RKO (cell line): ENCODE results near the gene STX10.

Experiments
- DNase-seq: peaks from one replicate; pipeline ENCODE4 v3.0.0-alpha.2; 2016; ENCODE audit warnings: low spot score

The STX10 gene

DNA sequence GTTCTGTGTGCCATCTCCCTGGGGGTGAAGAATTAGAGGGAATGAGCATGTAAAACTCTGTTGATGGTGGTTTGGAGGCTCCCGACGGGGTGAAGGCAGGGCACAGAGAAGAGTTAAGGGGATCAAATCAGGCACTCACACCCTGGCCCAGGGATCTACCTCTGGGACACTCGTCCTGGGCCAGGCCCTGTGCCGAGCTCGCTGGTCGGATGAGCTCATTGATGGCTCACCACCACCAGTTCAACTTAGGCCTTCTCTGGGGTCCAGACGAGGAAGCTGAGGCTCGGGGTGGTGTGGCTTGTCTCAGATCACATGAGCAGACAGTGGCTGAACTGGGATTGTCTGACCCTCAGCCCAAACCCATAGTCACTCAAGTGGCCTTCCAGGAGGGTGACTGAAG lies 30.5 kb downstream of the STX10 start:
- DNase-seq: no peak

DNA sequence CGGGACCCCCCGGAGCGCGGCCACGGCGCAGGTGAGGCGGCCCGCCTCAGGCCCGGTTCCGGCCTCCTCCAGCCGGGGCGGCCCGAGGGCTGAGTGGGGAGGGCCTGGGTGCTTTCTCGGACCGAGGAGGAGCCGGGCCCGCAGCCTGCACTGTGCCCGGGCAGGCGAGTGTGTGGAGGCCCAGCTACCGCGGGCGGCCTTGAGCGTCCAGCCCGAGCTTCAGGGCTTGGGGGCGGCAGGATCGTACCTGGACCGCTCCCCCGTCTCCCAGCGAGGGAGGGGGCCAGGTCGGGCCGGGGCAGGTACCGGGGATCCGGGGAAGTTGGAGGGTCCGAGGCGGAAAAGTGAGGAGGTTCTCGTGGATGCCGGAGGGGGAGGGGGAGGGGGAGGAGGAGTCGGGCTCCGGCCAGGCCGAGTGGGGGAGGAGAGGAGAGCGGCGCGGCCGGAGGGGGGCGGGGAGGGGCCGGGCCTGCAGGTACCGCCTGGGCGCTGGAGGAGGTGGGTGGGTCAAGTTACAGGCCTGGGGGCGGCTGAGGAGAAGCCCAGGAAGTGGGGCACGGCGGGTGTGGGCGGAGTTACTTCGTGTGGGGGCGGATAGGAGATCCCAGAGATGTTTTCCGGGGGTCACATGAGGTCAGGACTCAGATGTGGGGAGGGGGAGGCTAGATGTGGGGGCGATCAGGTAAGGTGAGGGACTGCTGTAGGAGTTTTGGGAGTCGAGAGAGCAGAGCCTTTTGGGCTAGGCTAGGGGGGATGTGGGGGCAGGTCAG lies 31.6 kb downstream of the STX10 start:
- DNase-seq: peak; percentile 40

DNA sequence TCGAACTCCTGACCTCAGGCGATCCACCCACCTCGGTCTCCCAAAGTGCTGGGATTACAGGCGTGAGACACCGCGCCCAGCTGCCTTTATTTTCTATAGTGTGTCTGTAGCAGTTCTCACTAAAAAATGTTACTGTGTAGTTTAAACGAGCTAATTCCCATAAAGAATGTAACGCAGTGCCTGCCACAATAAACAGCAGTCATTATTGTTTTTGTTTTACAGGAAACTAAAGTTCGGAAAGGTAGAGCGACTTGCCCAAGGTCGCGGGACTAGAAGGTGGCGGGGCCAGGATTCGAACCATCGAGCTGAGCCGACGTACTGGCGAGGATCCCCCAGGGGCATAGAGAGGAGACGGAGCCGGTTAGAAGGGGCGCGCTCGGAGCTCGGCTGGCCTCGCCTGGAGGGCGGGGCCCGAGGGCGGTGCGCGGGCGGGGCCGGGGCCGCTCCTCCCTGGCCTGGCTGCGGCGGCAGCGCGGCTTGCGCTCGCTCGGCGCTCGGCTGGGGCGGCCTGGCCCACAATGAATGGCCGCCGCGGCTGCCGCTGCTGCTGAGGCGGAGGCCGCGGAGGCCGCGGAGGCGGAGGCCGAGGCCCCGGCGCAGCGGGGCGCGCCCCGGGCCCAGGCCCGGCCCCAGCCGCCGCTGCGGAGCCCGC lies 32.3 kb downstream of the STX10 start, which contains the start of gene NACC1:
Gene NACC1, plus strand, starts transcription at position 493 of the 652 bp plus-strand sequence. CDS start 16,944 bp downstream, outside the sequence.
- DNase-seq: peak; percentile 95

DNA sequence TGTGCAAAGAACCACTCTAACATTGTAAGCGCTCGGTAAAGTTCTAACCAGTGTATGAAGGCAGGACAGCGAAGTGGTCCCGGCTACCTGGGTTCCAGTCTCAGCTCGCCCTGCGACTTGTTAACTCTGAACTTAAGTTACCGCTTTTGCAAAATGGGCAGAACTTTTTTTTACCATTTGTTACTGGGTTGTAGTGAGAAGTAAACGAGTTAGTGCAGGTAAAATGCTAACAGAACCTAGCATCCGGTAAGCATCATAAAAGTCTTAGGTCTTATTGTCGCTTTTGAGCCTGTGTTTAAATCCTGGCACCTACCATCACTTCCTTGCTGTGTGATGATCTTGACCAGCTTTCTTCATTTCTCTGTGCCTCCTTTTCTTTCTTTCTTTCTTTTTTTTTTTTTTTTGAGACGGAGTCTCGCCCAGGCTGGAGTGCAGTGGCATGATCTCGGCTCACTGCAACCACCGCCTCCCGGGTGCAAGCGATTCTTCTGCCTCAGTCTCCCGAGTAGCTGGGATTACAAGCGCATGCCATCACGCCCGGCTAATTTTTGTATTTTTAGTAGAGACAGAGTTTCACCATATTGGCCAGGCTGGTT lies 32.9 kb downstream of the STX10 start:
- peak; percentile 63 for DNase-seq

DNA sequence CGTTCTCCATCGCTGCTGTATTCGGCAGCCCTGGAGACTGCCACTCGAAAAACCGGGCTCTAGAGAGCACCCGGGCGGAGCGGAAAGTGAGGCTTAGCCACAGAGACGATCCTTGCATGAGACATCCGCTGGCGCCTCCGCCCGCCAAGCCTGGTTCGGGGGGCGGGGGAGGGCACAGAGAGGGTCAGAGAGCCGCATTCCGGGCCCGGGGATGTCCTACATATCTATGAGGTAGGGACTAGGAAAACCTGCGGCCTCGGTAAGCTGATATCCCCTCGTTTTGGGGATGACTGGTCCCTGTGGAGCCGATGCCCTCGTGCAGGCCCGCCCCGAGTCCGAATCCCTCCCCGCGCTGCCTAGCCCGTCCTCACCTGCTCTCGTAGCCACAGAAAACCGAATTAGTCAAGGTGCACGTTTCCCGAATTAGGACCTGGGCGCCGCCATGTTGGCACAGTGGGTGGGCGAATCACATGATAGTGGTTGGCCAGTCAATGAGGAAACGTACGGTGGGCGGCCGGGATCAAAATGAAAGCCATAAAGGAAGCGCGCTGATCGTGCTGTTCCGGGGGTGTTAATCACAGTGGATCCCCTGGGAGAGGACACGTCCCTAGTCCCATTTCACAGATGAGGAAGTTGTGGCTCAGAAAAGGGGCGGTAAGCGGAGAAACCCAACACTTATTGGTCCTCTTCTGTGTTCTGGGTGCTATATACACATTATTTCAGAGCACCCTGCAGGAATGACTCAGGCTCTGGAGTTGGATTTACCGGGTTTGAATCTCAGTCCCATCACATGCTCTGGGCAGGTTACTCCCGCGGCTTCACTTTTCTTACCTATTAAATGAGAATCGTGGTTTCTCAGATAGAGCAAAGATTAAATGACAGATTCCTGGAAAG lies 33.6 kb downstream of the STX10 start, which contains the start of gene TRMT1:
Gene TRMT1, minus strand, starts transcription at position 459 of the 894 bp plus-strand sequence. Its CDS starts 341 bp downstream, at position 118.
- DNase-seq: peak; percentile 98

DNA sequence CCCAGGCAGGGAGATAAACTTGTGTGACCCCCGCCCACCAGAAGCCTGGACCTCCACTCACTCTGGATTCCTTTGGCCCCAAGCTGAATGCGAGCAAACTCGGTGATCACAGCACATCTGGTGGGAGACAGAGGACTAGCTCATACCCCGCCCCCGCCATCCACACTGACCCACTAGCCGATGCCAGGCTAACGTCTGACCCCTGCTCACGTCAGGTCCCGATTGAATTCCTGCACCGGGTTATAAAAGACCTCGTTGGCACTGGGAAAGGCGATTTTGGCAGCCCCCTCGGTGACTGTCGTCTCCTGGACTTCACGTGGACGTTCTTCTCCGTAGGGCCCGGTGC lies 34.3 kb downstream of the STX10 start:
- DNase-seq: peak; percentile 58

DNA sequence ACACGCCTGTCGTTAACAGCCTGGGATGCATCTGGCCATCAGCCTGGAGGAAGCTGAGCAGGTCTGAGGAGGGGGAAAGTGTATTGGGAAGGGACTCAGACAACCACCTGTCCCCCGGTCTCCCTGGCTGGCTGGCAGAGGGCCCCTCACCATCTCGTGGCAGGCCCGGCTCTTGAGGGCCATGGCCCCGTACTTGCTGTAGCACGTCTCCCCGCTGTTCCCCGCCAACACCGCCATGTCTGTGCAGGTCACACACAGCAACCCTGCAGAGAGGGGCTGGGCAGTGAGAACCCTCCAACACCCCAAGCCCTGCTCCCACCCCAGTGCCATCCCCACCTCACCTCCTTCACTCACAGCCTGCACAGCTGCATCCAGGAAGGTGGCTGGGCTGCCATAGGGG lies 37.6 kb downstream of the STX10 start:
- no peak for DNase-seq

DNA sequence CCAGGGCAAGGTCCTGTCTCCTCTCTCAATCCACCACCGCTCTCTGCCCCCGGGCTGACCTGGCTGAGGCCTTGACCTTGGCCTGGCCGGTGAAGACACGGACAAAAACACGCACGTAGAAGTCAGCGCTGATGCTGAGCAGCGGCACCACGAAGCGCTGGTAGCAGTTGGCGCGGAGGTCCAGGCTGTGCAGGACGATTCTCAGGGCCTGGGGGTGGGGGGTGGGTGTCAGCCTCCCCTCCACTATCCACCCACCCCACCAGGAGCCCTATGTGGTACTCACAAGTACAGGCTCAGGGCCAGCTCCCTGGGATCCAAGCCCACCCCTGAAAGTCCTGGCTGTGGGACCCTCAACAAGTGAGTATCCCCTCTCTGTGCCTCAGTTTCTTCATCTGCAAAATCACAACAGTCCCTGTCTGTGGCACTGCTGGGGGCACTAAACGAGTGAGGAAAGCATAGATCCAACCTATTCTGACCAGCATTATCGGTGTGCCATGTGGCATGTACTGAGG lies 40.0 kb downstream of the STX10 start:
- no peak for DNase-seq

DNA sequence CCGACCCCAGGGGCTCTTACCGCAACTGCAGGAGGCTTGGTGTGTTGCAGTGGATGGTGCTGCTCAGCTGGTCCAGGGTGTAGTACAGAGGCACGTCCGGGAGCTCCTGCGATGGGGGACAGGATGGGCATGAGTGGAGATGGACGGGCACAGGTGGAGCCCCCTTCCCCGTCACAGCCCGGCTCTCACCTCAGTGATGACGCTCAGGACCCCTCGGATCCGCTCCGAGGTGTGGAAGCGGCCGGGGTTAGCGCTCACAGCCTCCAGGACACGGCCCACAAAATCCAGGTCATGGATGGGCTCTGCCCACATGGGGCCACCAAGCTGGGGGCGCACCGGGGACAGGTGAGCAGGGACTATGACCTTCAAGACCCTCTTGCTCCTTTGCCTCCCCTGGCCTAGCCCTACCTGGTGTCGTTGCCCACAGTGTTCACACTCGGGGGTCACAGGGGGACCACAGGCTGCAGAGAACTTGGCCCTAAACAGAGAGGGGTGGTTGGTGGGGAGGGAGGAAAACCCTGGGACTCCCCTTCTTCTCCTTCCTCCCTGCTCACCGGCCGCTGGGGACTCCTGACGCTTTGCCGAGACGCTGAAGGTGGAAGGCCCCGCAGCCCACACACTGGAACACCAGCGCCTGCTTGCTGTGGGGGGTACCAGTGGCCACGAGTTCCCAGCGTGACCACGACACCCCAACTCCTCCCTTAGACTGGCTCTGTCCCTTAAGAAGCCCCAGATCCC lies 40.6 kb downstream of the STX10 start:
- DNase-seq: no peak

DNA sequence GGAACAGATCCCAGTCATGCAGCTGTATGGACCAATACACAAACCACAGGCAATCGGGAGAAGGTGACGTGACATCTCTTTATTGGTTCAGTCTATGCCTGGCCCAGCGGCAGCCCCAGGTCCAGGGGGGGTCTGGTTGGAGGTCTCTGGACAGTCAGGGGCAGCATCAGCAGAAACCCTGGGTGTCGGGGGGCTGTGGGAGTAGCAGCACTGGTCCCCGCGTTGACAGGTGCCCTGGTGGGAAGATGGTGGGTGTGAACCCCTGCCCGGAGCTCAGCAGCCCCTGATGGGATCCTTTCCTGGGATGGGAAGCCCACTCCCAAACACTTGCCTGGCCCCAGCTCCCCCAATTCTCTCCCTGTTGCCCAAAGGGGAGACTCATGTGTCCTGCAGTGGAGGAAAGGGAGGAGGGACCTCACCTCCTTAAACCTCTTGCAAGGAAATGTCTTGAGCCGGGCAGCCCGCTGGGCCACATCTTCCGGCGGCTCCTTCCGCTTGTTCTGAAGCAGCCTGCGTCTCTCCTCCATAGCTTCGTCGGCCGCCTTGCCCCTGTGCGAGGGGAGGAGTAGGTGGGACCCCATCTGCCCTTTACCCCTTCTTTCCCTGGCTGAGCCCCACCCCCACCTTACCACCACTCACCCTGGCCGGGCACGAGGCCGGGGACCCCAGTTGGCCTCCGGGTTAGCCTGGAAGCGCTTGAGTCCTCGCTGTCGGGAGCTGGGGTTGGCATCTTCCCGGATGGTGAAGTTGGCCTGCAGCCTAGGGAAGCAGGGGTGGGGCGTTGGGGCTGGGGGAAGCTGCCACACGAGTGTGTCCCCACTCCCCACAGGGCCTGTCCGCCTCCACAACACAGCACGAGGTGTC lies 45.1 kb downstream of the STX10 start:
- no peak for DNase-seq

DNA sequence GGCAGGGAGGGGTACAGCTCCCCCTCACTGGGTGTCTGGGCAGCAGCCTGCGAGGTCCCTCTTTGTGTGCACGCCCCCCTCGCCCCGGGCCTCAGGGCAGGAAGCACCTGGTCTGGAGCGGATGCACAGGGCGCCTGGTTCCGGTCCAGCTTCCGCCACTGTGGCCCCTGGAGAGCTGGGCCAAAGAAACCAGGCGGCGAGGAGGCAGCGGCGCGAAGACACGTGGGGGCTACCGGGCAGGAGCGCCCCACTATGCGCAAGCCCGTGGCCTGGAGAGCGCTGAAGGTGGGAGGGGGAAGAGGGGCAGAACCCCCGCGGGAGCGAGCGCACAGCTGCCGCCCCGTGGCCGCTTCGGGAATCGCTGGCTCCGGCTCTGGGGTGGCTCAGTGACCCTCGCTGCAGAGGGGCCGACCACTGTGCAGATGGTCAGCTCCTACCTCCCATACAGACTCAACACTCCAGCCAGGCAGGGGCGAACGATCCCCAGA lies 45.8 kb downstream of the STX10 start:
- DNase-seq: no peak

DNA sequence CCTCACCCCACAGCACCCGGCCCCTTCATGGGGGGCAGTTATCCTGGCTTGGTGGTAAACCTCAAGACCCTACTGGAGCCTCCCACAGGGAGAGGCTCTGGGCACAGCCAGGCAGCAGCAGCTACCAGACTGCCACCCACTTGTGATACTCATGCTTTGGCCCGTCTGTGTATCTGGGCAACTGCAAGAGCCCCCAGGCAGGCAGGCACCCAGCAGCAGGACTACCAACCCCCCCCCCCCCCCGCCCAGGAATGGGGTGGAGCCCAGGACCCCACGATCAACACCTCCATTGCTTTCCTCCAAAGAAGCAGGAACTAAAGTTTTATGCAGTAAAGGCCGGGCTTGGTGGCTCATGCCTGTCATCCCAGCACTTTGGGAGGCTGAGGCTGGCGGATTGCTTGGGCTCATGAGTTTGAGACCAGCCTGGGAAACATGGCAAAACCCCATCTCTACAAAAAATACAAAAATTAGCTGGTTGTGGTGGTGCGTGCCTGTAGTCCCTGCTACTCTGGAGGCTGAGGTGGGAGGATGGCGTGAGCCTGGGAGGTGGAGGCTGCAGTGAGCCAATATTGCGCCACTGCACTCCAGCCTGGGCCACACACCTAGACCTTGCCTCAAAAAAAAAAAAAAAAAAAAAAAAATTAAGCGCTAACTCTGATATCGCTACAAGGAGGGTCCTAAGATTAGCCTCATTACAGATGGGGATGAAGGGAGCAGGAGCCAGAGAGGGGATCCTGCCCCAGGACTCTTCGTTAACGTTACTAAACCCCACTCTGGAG lies 46.4 kb downstream of the STX10 start:
- DNase-seq: no peak

DNA sequence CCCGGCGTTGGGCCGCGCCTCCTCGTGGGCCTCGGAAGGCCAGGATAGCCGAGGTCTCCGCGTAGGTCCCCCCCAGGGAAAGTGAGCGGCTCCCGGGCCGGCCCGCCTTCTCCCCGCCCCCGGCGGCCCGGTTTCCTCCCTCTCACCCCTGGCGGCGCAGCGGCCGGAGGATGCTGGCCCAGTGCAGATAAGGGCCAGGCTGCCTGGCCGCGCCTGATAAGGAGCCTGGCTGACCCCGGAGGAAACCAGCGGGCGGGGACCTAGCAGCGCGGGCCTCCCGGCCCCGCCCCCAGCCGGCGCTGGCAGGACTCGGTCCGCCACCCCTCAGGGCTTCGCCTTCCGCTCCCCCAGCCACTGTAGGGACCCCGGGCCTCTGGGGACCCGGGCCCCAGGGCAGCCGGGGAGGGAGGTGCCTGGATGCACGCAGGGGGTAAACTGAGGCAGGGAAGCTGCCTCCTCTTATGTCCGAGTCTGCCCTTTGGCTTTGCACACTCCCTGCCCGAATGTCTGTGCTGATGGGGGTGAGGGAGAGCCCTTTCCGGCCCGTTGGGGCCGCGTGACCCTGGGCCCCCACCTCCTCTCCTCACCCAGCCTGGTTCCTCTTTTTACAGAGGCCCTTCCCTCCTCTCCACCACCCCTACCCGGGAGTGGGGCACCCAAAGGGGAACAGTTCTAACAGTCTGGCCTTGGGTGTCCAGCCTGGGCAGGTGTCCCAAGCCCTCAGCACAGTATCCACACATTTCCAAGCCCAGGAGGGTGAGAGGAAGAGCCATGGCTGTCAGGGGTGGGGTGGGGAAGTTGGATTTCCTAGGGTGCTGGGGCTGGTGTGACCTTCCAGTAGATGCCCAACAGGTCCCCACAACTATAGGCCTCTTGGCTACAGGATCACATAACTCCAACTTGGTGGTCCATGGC lies 47.3 kb downstream of the STX10 start, which contains the start of gene LYL1:
Gene LYL1, minus strand, starts transcription at position 193 of the 915 bp plus-strand sequence. CDS start 1,687 bp downstream, outside the sequence.
- DNase-seq: no peak

DNA sequence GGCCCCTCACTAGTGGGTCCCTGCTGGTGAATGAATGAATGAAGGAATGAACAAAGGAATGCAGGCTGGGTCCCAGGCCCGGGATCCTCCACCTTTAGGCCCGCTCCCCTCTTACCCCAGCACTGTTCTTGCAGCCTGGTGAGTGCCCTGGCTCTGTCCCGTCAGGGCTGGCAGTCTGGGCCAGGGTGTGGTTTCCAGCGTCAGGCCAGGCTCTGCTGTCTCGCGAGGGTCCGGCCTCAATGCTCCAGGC lies 47.8 kb downstream of the STX10 start:
- DNase-seq: no peak

DNA sequence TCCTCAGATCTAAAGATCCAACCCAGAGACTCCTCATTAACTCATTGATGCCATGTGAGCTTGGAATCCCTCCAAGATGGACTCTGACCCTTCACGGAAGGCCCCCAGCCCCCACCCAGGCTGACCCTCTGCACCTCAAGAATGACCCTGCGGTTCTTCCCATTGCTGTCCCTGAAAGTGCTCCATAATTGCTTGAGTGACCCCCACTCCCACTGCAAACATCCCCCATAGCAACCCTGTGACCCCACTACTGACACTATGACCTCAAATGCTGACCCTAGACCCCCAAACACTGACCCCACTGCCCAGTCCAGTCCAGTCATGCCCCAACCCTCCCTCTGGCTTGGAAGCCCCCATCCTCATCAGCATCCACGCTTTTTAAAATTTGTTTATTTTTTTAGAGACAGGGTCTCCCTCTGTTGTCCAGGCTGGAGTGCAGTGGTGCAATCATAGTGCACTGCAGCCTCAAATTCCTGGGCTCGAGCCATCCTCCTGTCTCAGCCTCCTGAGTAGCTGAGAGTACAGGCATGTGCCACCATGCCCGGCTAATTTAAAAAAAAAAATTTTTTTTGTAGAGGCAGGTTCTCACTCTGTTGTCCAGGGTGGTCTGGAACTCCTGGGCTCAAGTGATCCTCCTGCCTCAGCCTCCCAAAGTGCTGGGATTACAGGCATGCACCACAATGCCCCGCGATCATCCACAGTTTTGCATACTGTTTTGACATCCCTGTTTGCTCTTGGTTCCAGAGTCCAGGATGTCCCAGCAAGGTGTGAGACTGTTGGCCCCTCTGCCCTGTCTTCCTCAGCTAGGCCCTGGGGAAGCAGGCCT lies 48.4 kb downstream of the STX10 start:
- DNase-seq: no peak

DNA sequence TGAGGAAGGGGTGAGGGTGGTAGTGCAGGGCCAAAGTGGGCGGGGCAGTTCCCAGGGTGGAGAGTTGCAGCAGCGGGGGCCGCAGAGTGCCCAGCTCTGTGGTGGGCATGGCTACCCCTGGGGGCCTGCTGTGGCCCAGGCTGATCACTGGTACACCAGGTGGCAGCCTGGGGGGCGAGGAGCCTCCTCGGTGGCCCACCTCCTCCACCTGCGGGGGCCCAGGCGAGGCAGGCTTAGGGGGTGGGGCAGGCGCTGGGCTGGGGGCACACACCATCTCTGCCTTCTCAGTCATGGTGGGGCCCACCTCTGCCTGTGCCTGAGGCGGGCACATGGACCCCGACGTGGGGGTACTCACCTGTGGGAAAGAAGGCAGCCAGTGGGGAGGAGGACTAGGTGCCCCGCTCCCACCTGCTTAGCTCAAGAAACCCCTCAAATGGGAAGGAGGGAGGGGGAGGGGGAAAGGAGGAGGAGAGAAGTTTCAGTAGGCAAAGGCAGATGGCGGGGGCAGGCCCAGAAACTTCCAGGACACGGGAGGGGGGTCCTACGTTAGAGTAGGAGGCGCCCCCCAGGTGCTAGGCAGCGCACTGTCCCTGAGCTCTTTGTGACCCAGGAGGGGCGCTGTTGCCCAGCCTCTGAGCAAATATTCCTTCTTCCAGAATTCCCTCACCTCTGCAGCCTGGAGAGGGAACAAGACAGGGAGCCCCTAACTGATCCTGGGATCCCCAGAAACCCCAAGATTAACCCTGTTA lies 49.2 kb downstream of the STX10 start:
- DNase-seq: no peak
